CD14-positive monocyte (primary cell): Measurements from ENCODE around the gene CGA. TPM values are rescaled to one million over a fixed set of nuclear protein-coding genes. Genes with fewer than 3 reads are reported as not detected.
A peak's percentile ranks its signal among the peaks of the same experiment; 100 is the strongest.

Experiments used
- DNase-seq, 3 donors: peaks; one replicate each; pipeline ENCODE4 v3.0.0-alpha.2; 2011 to 2022
- H2AFZ ChIP-seq: 2 replicates; pipeline ENCODE4 v1.6.0; 2012; ENCODE audit warnings: mild to moderate bottlenecking, low read depth, low read length, inconsistent platforms; ENCODE audit not compliant: insufficient read depth, poor library complexity, severe bottlenecking
- H3K27ac ChIP-seq, 2 donors: 1 replicate in 1 of 2; 2 replicates in 1 of 2; pipeline ENCODE4 v1.5.1; 2012 to 2013; ENCODE audit warnings: low read length in 2 of 2, control low read depth in 1 of 2, inconsistent platforms in 1 of 2, low read depth in 1 of 2, mild to moderate bottlenecking in 1 of 2
- H3K27me3 ChIP-seq, 2 donors: one replicate each; pipeline versions ENCODE4 v1.6.0 to v1.6.1; 2011 to 2013; ENCODE audit warnings: low read length in 2 of 2; ENCODE audit not compliant: control insufficient read depth in 2 of 2, insufficient read depth in 2 of 2
- H3K36me3 ChIP-seq, 2 donors: replicated peaks in 1 of 2; 1 replicate in 1 of 2; 2 replicates in 1 of 2; pipeline versions ENCODE4 v1.5.1 to v1.6.1; 2012 to 2013; ENCODE audit warnings: low read length in 2 of 2, control low read depth in 1 of 2, inconsistent platforms in 1 of 2, mild to moderate bottlenecking in 1 of 2; ENCODE audit not compliant: insufficient read depth in 2 of 2, control insufficient read depth in 1 of 2
- H3K4me1 ChIP-seq, 2 donors: 1 replicate in 1 of 2; 2 replicates in 1 of 2; pipeline versions ENCODE4 v1.5.1 to v1.6.1; 2012 to 2013; ENCODE audit warnings: low read length in 2 of 2, control low read depth in 1 of 2, inconsistent platforms in 1 of 2, mild to moderate bottlenecking in 1 of 2, moderate library complexity in 1 of 2; ENCODE audit not compliant: insufficient read depth in 2 of 2, control insufficient read depth in 1 of 2
- H3K4me2 ChIP-seq: replicated peaks from 2 replicates; pipeline ENCODE3; 2012; ENCODE audit warnings: low read length, moderate library complexity, mild to moderate bottlenecking; ENCODE audit not compliant: poor library complexity, severe bottlenecking; ENCODE audit errors: extremely low read depth
- H3K4me3 ChIP-seq, 3 experiments: fragments of 200-600 bp in 1 of 3; sonication (generic) in 1 of 3; replicated peaks in 1 of 3; 1 replicate in 2 of 3; 2 replicates in 1 of 3; pipeline ENCODE4 v1.5.1; 2011 to 2013; ENCODE audit warnings: low read length in 3 of 3, mild to moderate bottlenecking in 3 of 3, control low read depth in 2 of 3, low read depth in 2 of 3, inconsistent platforms in 1 of 3, moderate library complexity in 1 of 3
- H3K79me2 ChIP-seq: 2 replicates; pipeline ENCODE4 v1.6.0; 2012; ENCODE audit warnings: mild to moderate bottlenecking, control low read depth, inconsistent platforms, low read length, moderate library complexity; ENCODE audit not compliant: insufficient read depth
- H3K9ac ChIP-seq: 2 replicates; pipeline ENCODE4 v1.6.0; 2017; ENCODE audit warnings: low read length, mild to moderate bottlenecking; ENCODE audit not compliant: insufficient read depth, poor library complexity, severe bottlenecking
- H3K9me3 ChIP-seq, 2 donors: replicated peaks in 1 of 2; 1 replicate in 1 of 2; 2 replicates in 1 of 2; pipeline versions ENCODE4 v1.5.1 to v1.6.1; 2012 to 2013; ENCODE audit warnings: low read length in 2 of 2, control low read depth in 1 of 2; ENCODE audit not compliant: control insufficient read depth in 1 of 2, insufficient read depth in 1 of 2
- H4K20me1 ChIP-seq: 2 replicates; pipeline ENCODE4 v1.6.0; 2012; ENCODE audit warnings: mild to moderate bottlenecking, low read length, control low read depth, moderate library complexity; ENCODE audit not compliant: insufficient read depth
- H3K27ac Mint-ChIP-seq, 7 donors: one replicate each; pipeline ENCODE4 v1.8.0; 2020; ENCODE audit warnings: mild to moderate bottlenecking in 7 of 7, mixed read lengths in 7 of 7, moderate library complexity in 6 of 7, inconsistent platforms in 2 of 7
- H3K27me3 Mint-ChIP-seq, 3 donors: one replicate each; pipeline ENCODE4 v1.8.0; 2021 to 2022; ENCODE audit warnings: low read depth in 3 of 3, mild to moderate bottlenecking in 3 of 3, mixed read lengths in 3 of 3, moderate library complexity in 3 of 3, inconsistent platforms in 1 of 3
- H3K36me3 Mint-ChIP-seq, 2 donors: one replicate each; pipeline ENCODE4 v1.8.0; 2020; ENCODE audit warnings: mixed read lengths in 2 of 2, inconsistent platforms in 1 of 2, mild to moderate bottlenecking in 1 of 2
- H3K4me1 Mint-ChIP-seq: one replicate; pipeline ENCODE4 v1.8.0; 2020; ENCODE audit warnings: mild to moderate bottlenecking, mixed read lengths
- H3K4me3 Mint-ChIP-seq, 2 donors: one replicate each; pipeline ENCODE4 v1.8.0; 2020; ENCODE audit warnings: mild to moderate bottlenecking in 2 of 2, mixed read lengths in 2 of 2, moderate library complexity in 1 of 2
- H3K9me3 Mint-ChIP-seq, 7 donors: one replicate each; pipeline ENCODE4 v1.8.0; 2020 to 2022; ENCODE audit warnings: mixed read lengths in 7 of 7, mild to moderate bottlenecking in 6 of 7, moderate library complexity in 6 of 7, inconsistent platforms in 2 of 7
- CTCF ChIP-seq: fragments of 200-600 bp; IDR thresholded peaks from one replicate; pipeline ENCODE4 v1.8.0; 2022; ENCODE audit warnings: antibody characterized with exemption, mild to moderate bottlenecking
- WGBS: methylation state at CpG from one replicate; pipeline ENCODE4 v1.1.5; 2013; ENCODE audit warnings: missing lambda C conversion rate; ENCODE audit not compliant: insufficient coverage; 5-methylcytosine and 5-hydroxymethylcytosine counted together
- intact Hi-C, 2 donors: fragments of 100-400 bp; cut with micrococcal nuclease; formaldehyde crosslinking; loops; one replicate each; pipeline versions ENCODE4 v1.15.0 to v1.15.1; 2023
- polyA plus RNA-seq, 3 donors: library from polyadenylated mRNA; depleted of rRNA in 1 of 3; unstranded in 2 of 3; stranded (reverse) in 1 of 3; fragments of 300-500 nt in 2 of 3; fragments of >200 nt in 1 of 3; fragmentation: Illumina TruSeq in 2 of 3; gene quantifications; 1 replicate in 2 of 3; 2 replicates in 1 of 3; pipeline ENCODE4 v1.2.3, GENCODE V29; 2012 to 2021

Gene CGA
- polyA plus RNA-seq, 3 donors, result not detected

GRCh38 chr6:87066449-87067333, 28.2 kb downstream of the CGA start:
- Histone ChIP-seq H2AFZ (no peak overlapping the region), H3K36me3 (no peaks in the 10 kb centered on the region), H3K9me3 (no peaks in the 10 kb centered on the region), H3K4me3 (no peak overlapping the region), H4K20me1 (no peaks in the 10 kb centered on the region), H3K4me1 (no peaks in the 10 kb centered on the region), H3K79me2 (no peaks in the 10 kb centered on the region), H3K4me2 (peak overlapping the region; percentile 4), H3K9ac (no peak overlapping the region), H3K27me3 (no peaks in the 10 kb centered on the region), H3K27ac (no peak overlapping the region)
- Mint-ChIP-seq H3K4me1 (peaks cover 3% of the 10 kb centered on the region), H3K27ac (no peak overlapping the region), H3K9me3 (no peaks in the 10 kb centered on the region), H3K27me3 (peaks cover 0 to 5% (median 1%) of the 10 kb centered on the region in 3 donors), H3K4me3 (peak overlapping the region in 1 of 2 donors; percentile 31), H3K36me3 (no peaks in the 10 kb centered on the region)
- no CpG with 5 or more reads among the region's 7 CpGs for WGBS
- DNase-seq, result peak; percentile 3 to 30 (median 15)
- TF ChIP-seq CTCF, result peak; percentile 51
- intact Hi-C loops, result no loop called here

GRCh38 chr6:87065117-87065516, 29.8 kb downstream of the CGA start:
- H3K4me1 Mint-ChIP-seq, result peaks cover 3% of the 10 kb centered on the region
- H2AFZ ChIP-seq, result no peak overlapping the region
- no peak for TF ChIP-seq CTCF
- no peaks in the 10 kb centered on the region for H3K79me2 ChIP-seq
- H3K9ac ChIP-seq, result no peak overlapping the region
- H3K4me1 ChIP-seq, result no peaks in the 10 kb centered on the region
- H3K4me2 ChIP-seq, result no peak overlapping the region
- intact Hi-C loops, result no loop called here
- H3K4me3 Mint-ChIP-seq, result no peak overlapping the region
- no peak overlapping the region for H3K4me3 ChIP-seq
- DNase-seq, result no peak
- peaks cover 0 to 6% (median 1%) of the 10 kb centered on the region in 3 donors for H3K27me3 Mint-ChIP-seq
- no peaks in the 10 kb centered on the region for H3K9me3 ChIP-seq
- WGBS, result 96% methylated on average over 3 of the region's 5 CpGs
- no peaks in the 10 kb centered on the region for H4K20me1 ChIP-seq
- no peaks in the 10 kb centered on the region for H3K9me3 Mint-ChIP-seq
- no peaks in the 10 kb centered on the region for H3K36me3 Mint-ChIP-seq
- no peak overlapping the region for H3K27ac Mint-ChIP-seq
- no peaks in the 10 kb centered on the region for H3K27me3 ChIP-seq
- H3K36me3 ChIP-seq, result no peaks in the 10 kb centered on the region
- H3K27ac ChIP-seq, result no peak overlapping the region
